ENCODE data around the gene ZPLD1. TPM values are rescaled to one million over a fixed set of nuclear protein-coding genes. Genes with fewer than 3 reads are reported as not detected.

The ZPLD1 gene
- total and polyA plus RNA-seq, 10 of the 15 experiments (the other 5 are each of a cell fraction or from before 2014, with no cell fraction given) = not detected

GRCh38 chr3:102511639-102512038 is 76.8 kb downstream of the ZPLD1 start (continued):
- TF ChIP-seq CEBPZ (IDR thresholded peaks at IDR 0.05; ENCODE audit: low read depth, low read length) (no peak), NR2C2 (IDR thresholded peaks at IDR 0.05; ENCODE audit: borderline replicate concordance, control insufficient read depth, insufficient read length, low read depth) (no peak)

GRCh38 chr3:102512734-102513504 is 78.1 kb downstream of the ZPLD1 start:
- H2AFZ ChIP-seq (ENCODE audit: control insufficient read depth, low read depth, low read length) = no peak overlapping the region
- ChIA-PET POLR2A (interaction anchor here (0.7 kb wide), 1 partner anchor 23 kb away, joined by 5 read pairs; no protein-coding TSS in a partner anchor), RAD21 (ENCODE audit: unreplicated experiment) (no interaction called here), SMC1A (ENCODE audit: uncharacterized antibody, unreplicated experiment) (interaction anchor here (2.1 kb wide), 1 partner anchor 39 kb away, joined by 8 read pairs; no protein-coding TSS in a partner anchor), CTCF (interaction anchor here (1.2 to 1.5 kb wide), 3 partner anchors 10 to 34 kb away, joined by 3 to 4 read pairs (median 4); no protein-coding TSS in a partner anchor)
- no peaks in the 10 kb centered on the region for H3K27me3 ChIP-seq (replicated peaks in 1 of 2; ENCODE audit: control insufficient read depth in 2 of 2, insufficient read depth in 2 of 2, low read length in 1 of 2)
- BruUV-seq (replicated peaks) = no TSS peak
- DNase-seq (ENCODE audit: low read depth, low spot score) (no peak), ATAC-seq (no peak), FAIRE-seq (no peak)
- no peak overlapping the region for H3K9ac ChIP-seq (ENCODE audit: control insufficient read depth, insufficient read depth, low read length)
- no peak overlapping the region for H3K27ac ChIP-seq (ENCODE audit: control insufficient read depth, insufficient read depth)
- intact Hi-C loops (cut with micrococcal nuclease; ENCODE audit: unreplicated experiment) (no loop called here), in situ Hi-C loops (cut with MboI) (no loop called here)
- no peak overlapping the region for H3K4me2 ChIP-seq (ENCODE audit: control insufficient read depth, insufficient read depth)
- H3K4me1 ChIP-seq (ENCODE audit: control insufficient read depth, insufficient read depth, low read length) = no peaks in the 10 kb centered on the region
- no peaks in the 10 kb centered on the region for H3K36me3 ChIP-seq (ENCODE audit: control insufficient read depth in 2 of 2, insufficient read depth in 2 of 2, low read length in 1 of 2)
- H3K79me2 ChIP-seq (ENCODE audit: control insufficient read depth, insufficient read depth, low read length) = no peaks in the 10 kb centered on the region
- TF ChIP-seq BRCA1 (IDR thresholded peaks at IDR 0.05; ENCODE audit: low read depth, low read length) (no peak), E4F1 (IDR thresholded peaks at IDR 0.05; ENCODE audit: borderline replicate concordance, partially characterized antibody) (no peak), EED (IDR thresholded peaks at IDR 0.05; ENCODE audit: low read depth) (no peak), LARP7 (IDR thresholded peaks at IDR 0.05) (no peak), TCF12 (IDR thresholded peaks at IDR 0.05; ENCODE audit: low read depth, low read length) (no peak)
- H3K4me3 ChIP-seq = no peak overlapping the region
- H4K20me1 ChIP-seq (ENCODE audit: control insufficient read depth, insufficient read depth) = no peaks in the 10 kb centered on the region
- 17% methylated on average over 5 of the region's 5 CpGs for WGBS (ENCODE audit: insufficient coverage, insufficient replicate concordance, low lambda C conversion rate, missing lambda C conversion rate)
- H3K9me3 ChIP-seq (replicated peaks; ENCODE audit: control insufficient read depth, insufficient read depth, low read length) = no peaks in the 10 kb centered on the region
